ENCODE results near the gene HASPIN.

GRCh38 chr17:3691617-3692067 is 32.1 kb upstream of the HASPIN start:
- TF ChIP-seq CTCF (conservative IDR thresholded peaks at IDR 0.05) = no peak; the same call in 1 of the 2 replicates
- no peak for TF ChIP-seq EZH2 (IDR thresholded peaks at IDR 0.05; ENCODE audit: low read depth)

Data from PC-9 (cell line).